Measurements from ENCODE around the gene CTCF.

The CTCF gene

GRCh38 chr16:67649494-67649931 lies 87.2 kb downstream of the CTCF start:
- DNase-seq (ENCODE audit: low spot score) = no peak
- H3K27ac ChIP-seq = no peak overlapping the region
- CTCF ChIA-PET = interaction anchor here (1.0 kb wide), 1 partner anchor 128 kb away, joined by 5 read pairs; no protein-coding TSS in a partner anchor
- POLR2A ChIA-PET (ENCODE audit: low non-redundant PET) = no interaction called here
- TF ChIP-seq, protein P1, sequence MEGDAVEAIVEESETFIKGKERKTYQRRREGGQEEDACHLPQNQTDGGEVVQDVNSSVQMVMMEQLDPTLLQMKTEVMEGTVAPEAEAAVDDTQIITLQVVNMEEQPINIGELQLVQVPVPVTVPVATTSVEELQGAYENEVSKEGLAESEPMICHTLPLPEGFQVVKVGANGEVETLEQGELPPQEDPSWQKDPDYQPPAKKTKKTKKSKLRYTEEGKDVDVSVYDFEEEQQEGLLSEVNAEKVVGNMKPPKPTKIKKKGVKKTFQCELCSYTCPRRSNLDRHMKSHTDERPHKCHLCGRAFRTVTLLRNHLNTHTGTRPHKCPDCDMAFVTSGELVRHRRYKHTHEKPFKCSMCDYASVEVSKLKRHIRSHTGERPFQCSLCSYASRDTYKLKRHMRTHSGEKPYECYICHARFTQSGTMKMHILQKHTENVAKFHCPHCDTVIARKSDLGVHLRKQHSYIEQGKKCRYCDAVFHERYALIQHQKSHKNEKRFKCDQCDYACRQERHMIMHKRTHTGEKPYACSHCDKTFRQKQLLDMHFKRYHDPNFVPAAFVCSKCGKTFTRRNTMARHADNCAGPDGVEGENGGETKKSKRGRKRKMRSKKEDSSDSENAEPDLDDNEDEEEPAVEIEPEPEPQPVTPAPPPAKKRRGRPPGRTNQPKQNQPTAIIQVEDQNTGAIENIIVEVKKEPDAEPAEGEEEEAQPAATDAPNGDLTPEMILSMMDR (conservative IDR thresholded peaks at IDR 0.05; ENCODE audit: low read depth) = no peak

DNA sequence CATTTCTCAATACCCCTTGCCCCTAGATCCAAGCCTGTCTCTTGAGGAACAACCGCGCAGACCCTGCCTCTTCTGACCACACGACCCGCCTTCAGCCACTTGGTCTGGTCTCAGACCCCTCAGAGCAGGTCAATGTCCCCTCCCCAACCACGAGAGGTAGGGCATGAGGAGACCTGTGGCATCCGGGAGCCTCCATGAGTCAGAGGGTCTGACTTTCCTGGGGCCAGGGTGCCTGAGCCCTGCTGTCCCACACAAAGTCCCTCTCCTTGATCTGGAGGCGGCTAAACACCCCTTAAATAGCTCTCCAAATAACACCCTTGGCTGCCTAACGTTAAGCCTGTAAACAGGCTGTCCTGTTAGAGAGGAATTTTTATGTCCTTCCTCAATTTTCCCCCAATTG lies 87.7 kb downstream of the CTCF start:
- TF ChIP-seq, protein P1 (conservative IDR thresholded peaks at IDR 0.05; ENCODE audit: low read depth) = no peak
- no peak for DNase-seq (ENCODE audit: low spot score)
- no peak overlapping the region for H3K27ac ChIP-seq
- ChIA-PET POLR2A (ENCODE audit: low non-redundant PET) (no interaction called here), CTCF (interaction anchor here (1.0 kb wide), 2 partner anchors 36 to 129 kb away, joined by 3 to 5 read pairs; no protein-coding TSS in a partner anchor)

DNA sequence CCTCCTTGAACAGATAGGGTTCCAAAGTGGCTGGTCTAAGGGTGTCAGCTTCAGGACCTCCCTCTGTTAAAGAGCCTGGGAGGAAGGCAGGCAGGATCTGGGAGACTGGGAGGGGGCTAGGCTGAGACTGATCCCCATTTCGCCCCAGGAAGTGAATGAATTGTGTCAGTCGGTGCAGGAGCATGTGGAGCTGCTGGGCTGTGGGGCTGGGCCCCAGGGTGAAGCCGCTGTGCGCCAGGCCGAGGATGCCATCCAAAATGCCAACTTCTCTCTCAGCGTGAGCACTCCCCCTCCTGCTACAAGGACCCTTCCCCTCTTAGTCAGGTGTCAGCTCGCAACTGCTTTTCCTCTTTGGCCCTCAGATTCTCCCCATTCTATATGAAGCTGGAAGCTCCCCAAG lies 88.7 kb downstream of the CTCF start:
- ChIA-PET POLR2A (ENCODE audit: low non-redundant PET) (no interaction called here), CTCF (interaction anchor here (0.6 to 1.0 kb wide), 3 partner anchors 37 to 118 kb away, joined by 3 to 5 read pairs (median 4); no protein-coding TSS in a partner anchor)
- TF ChIP-seq, protein P1 (conservative IDR thresholded peaks at IDR 0.05; ENCODE audit: low read depth) = no peak
- H3K27ac ChIP-seq = no peak overlapping the region
- no peak for DNase-seq (ENCODE audit: low spot score)

- ChIA-PET CTCF (interaction anchor here (0.5 to 1.1 kb wide), 7 partner anchors 21 to 209 kb away, joined by 3 to 6 read pairs (median 4); no protein-coding TSS in a partner anchor), POLR2A (ENCODE audit: low non-redundant PET) (no interaction called here)
- no peak overlapping the region for H3K27ac ChIP-seq
- TF ChIP-seq, protein P1 (conservative IDR thresholded peaks at IDR 0.05; ENCODE audit: low read depth) = no peak
- DNase-seq (ENCODE audit: low spot score) = no peak
Measured at GRCh38 chr16:67651847-67652246, 89.5 kb downstream of the CTCF start.

DNA sequence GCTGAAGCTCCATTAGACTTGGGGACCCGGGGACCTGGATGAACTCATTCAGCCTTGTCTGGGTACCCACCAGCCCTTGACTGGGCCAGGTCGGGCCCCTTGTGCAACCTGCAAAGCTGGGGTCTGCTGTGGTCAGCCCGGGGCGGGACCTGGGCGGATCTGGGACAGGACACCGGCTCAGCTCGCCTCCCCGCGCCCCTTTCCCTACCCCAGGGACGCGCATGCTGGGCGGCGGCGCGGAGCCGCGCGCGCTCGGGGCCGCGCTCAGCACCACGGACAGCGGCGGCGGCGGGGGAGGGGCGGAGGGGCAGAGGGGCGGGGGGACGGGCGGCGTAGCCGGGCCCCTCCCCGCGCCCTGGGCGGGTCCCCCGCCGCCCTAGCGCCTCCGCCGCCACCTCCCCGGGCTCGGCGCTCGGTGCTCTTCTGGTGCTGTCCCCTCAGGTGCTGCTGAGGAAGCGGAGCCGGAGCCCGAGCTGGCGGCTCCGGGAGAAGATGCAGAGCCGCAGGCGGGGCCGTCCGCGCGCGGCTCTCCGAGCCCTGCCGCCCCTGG lies 90.3 kb downstream of the CTCF start:
- H3K27ac ChIP-seq = no peak overlapping the region
- CTCF ChIA-PET = interaction anchor here (0.6 to 1.1 kb wide), 4 partner anchors 20 to 210 kb away, joined by 3 to 4 read pairs (median 3); no protein-coding TSS in a partner anchor

GRCh38 chr16:67653128-67653788 lies 90.9 kb downstream of the CTCF start:
- TF ChIP-seq, protein P1 (conservative IDR thresholded peaks at IDR 0.05; ENCODE audit: low read depth) = peak; percentile 37
- no peak overlapping the region for H3K27ac ChIP-seq
- ChIA-PET POLR2A (ENCODE audit: low non-redundant PET) (no interaction called here), CTCF (interaction anchor here (0.9 to 1.1 kb wide), 2 partner anchors 90 to 132 kb away, joined by 3 to 4 read pairs; no protein-coding TSS in a partner anchor)
- DNase-seq (ENCODE audit: low spot score) = no peak

More for the DNA sequence above, 90.3 kb downstream of the CTCF start:
- peak; percentile 66 for DNase-seq (ENCODE audit: low spot score)
- TF ChIP-seq, protein P1 (conservative IDR thresholded peaks at IDR 0.05; ENCODE audit: low read depth) = no peak
- POLR2A ChIA-PET (ENCODE audit: low non-redundant PET) = no interaction called here
